Measurements from ENCODE around the gene AK8.

Gene AK8

GRCh38 chr9:132769906-132770769 is 107.9 kb downstream of the AK8 start:
- peak; percentile 70 for DNase-seq

GRCh38 chr9:132768932-132769905 is 108.9 kb downstream of the AK8 start:
- DNase-seq = peak; percentile 82

DNA sequence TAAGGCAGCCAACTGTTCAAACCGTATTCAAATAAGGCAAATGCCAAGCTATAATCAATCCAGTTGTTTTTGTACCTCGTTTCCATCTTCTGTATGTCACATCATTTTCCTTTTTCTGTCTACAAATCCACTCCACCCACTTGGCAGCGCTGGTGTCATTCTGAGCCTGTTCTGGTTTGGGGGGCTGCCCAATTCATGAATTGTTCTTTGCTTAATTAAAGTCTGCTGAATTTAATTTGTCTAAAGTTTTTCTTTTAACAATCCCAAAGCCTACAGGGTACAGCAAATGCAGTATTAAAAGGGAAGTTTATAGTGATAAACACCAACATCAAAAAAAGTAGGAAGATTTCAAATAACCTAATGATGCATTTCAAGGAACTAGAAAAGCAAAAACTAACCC is 114.5 kb downstream of the AK8 start:
- no peak for DNase-seq

DNA sequence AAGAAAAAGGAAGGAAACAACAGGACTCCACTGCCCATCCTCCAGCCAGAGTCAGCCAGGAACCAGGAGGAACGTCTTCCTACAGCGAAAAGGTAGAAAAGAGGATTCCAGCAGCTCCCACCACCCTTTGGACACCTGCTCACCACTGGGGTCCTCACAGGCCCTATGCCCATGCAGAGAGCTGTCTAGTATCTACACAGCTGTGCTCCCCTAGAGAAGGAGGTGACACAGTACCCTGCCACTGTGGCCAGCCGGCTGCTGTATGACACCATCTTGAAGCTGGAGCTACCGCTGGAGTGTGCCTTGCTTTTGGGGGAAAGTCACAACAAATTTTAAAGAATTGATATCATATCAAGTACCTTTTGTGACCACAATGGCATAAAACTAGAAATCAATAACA is 115.2 kb downstream of the AK8 start:
- DNase-seq = no peak

GRCh38 chr9:132761602-132762001 is 116.5 kb downstream of the AK8 start:
- DNase-seq = no peak

- DNase-seq = no peak
These were observed 118.0 kb downstream of the AK8 start for GRCh38 chr9:132760057-132760456.

DNA sequence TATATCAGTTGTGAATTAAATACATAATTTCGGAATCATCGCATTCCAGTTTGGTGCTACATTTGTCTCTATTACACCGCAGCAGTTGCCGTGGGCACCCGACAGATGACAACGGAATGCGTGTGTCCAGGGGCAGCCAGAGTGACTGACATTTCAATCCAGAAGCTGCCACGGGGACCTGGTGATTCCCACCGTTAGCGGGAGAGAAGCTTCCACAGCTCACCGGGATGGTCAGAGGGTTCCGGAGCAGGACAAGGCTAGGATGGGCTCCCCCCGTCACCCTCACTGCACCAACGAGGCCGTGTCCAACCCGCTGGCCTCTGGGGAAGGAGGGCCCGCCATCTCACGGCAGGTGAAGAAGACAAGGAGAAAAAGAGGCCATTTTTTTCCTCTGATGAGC is 121.1 kb downstream of the AK8 start:
- no peak for DNase-seq

- DNase-seq = no peak
These were observed 121.8 kb downstream of the AK8 start for GRCh38 chr9:132756214-132756845.

DNA sequence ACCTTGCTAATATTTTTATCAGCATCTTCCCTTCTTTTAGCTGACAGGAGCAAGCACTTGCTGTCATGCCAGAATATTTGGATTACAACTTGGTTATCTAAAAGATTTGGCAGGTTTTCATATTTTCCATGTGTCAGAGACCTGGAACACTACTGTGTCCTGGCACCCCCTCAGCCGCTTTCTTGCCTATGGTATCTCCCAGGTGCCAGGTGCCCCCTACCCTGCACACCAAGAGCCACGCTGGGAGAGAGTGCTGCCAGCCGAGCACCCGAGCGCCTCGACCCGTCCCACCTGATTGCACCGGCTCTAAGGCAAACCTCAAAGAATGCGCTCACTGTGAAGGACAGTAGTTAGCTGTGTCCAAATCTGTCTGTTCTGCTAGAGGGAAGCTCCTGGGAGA is 123.0 kb downstream of the AK8 start:
- DNase-seq = no peak

GRCh38 chr9:132754236-132754635 is 123.8 kb downstream of the AK8 start:
- DNase-seq = no peak

DNA sequence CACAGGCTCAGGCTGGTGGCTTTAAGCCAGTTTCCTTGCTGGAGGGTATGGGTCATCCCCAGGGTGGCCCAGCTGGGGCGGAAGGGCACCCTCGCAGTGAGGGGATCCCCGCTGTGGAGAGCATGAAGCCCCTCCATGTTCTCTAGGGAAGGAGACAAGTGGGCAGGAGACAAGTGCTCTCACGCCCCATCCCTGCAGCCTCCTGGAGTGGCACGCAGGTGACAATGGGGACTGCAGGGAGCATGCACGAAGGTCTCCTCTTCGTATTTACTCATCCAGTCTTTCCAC is 124.5 kb downstream of the AK8 start:
- no peak for DNase-seq

- no peak for DNase-seq
These were observed 125.0 kb downstream of the AK8 start for GRCh38 chr9:132752877-132753592.

DNA sequence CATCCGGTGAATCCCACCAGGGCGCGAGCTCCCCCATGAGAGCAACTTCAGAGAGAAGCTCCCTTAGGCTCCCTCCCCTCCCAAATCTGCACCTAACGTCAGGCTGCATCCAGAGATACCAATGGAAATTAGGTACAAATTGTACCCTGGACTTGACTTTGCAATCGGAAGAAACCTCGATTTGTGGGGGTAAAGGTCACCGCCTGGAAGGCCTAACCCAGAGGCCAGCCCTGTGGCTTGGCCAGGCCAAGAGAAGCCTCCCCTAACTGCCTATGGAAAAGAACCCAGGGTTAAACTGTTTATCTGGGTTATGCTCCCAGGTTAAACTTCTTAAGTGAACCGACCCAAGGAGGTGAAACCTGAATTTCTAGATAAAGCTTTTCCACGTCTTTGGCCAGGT is 127.4 kb downstream of the AK8 start:
- no peak for DNase-seq

GRCh38 chr9:132749306-132749705 is 128.8 kb downstream of the AK8 start:
- no peak for DNase-seq

DNA sequence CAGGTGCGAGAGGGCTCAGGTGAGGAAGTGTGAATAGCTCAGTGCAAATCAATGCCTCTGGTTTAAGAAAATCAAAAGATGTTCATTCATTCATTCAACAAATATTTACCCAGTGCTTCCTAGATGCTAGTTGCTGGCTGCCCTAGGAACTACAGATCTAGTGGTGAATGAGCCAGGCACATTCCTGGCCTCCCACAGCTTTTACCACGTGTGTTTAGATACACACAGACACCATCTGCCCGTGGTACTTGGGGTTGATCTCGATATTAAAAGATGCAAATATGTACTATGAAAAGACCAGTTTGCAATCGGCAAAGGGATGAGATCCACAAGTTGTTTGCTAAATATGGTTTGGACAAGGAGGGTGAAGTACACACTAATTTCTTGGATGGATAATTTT is 129.6 kb downstream of the AK8 start:
- no peak for DNase-seq

DNA sequence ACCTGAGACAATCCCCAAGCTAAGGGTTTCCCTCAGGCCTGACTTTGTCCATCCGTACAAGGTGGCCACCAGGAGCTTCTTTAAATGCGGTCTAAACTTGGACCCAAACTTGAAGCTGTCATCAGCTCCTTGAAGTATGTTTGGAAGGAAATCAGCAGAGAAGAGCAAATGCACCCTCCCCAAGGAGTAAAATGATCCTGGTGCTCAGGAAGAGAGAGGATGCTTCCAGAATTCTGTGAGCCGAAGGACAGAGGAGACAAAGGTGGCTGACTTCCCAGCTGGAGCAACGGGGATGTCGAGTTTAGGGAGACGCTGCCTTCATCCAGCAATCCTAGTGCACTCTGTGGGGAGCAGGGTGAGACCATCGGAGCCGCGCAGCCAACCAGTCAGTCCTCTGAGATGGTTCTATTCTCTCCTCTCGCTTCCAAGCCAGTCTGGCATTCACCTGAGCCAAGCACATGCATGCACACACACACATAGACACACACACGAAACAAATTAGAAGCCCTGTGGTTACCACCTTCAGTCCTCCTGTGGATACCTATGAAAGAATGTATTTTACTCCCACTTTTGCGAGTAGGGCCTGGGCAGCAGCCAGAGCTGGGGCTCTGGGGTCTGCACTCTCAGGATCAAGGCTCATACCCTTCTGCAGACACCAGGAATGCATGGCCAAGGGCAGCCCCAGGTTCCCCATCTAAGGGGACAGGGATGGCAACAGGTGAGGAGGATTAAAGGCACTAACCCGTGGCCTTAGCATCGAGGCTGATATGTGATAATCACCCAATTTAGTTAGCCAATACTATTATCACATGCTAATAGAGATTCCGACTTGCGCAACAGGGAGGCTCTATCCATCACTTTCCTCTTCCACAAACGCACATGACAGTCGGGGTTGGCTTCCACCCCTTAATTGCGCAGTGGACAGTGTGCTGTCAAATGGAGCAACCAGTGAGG is 132.1 kb downstream of the AK8 start:
- DNase-seq = no peak

DNA sequence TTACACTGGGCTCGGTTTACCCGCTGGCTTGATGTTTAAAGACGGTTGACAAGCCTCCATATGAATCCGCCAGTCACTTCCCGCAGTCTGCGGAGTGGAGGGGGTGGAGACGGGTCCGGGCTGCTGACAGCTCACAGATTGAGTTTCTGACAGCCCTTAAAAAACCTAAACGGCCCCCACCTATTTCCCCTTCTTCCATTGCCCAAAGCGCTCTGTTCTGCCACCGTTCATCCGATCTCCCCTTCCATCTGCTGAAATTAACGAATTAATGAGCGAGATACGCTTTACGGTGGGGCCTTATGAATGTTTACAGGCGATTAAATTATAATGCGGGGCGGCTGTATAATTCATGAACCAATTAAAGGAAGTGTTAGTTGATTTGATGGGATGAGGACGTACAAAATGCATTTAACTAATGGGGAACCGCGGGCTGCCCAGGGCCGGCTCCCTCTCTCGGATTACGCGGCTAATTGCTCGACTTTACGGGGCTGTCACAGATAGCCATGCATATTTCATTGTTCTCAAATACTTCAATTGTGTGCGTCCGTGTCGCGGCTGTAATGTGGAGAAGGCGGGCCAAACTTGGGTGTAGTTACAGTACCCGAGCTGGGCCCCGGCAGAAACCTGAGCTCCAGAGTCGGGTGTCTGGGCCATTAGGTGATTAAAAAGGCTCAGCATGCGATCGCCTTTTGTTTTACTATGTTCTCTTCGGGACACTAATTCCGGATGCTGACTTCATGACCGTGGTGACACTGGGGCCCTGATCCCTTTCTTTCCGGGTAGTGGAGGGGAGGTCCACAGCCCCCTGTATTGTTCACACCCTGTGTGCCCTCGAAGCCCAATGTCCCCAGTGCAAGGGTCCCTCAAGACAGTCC is 133.0 kb downstream of the AK8 start:
- DNase-seq = no peak

- DNase-seq = no peak
These were observed 134.1 kb downstream of the AK8 start for GRCh38 chr9:132743931-132744479.

GRCh38 chr9:132742821-132743311 is 135.2 kb downstream of the AK8 start:
- no peak for DNase-seq

All from CD4-positive, alpha-beta T cell treated with Interleukin-17A for 1 hour (primary cell).